Body of pancreas (tissue), 4 donors: ENCODE measurements around the gene OPRPN. TPM values are rescaled to one million over a fixed set of nuclear protein-coding genes. Genes with fewer than 3 reads are reported as not detected.

Experiments
- ATAC-seq: fragments of 150-250 bp; one replicate; pipeline ENCODE4 v1.9.1; 2016
- DNase-seq, 4 donors: peaks; one replicate each; pipeline ENCODE4 v3.0.0-alpha.2; 2019
- H3K27ac ChIP-seq, 4 donors: fragments of 200-600 bp; sonication (generic); 1 replicate in 3 of 4; 2 replicates in 1 of 4; pipeline versions ENCODE4 v1.5.1 to v1.6.1; 2016 to 2019; ENCODE audit warnings: mild to moderate bottlenecking in 1 of 4, mixed read lengths in 1 of 4, moderate library complexity in 1 of 4
- H3K27me3 ChIP-seq, 2 donors: fragments of 200-600 bp; sonication (generic); one replicate each; pipeline ENCODE4 v1.6.0; 2016; ENCODE audit warnings: mild to moderate bottlenecking in 1 of 2
- H3K36me3 ChIP-seq, 2 donors: fragments of 200-600 bp; sonication (generic); replicated peaks in 1 of 2; 2 replicates each; pipeline ENCODE4 v1.5.1; 2016; ENCODE audit warnings: low read depth in 2 of 2; ENCODE audit not compliant: insufficient read depth in 1 of 2
- H3K4me1 ChIP-seq: fragments of 200-600 bp; sonication (generic); one replicate; pipeline ENCODE4 v1.6.0; 2016
- H3K4me3 ChIP-seq, 2 donors: fragments of 200-600 bp; sonication (generic); 1 replicate in 1 of 2; 2 replicates in 1 of 2; pipeline ENCODE4 v1.5.1; 2016 to 2019
- H3K9me3 ChIP-seq, 3 donors: fragments of 200-600 bp; sonication (generic); 1 replicate in 2 of 3; 2 replicates in 1 of 3; pipeline ENCODE4 v1.5.1; 2016
- CTCF ChIP-seq, 7 experiments: fragments of 450-650 bp in 4 of 7; fragments of 200-600 bp in 3 of 7; sonication (generic) in 3 of 7; IDR thresholded peaks; one replicate each; pipeline ENCODE4 v1.5.1; 2016 to 2019; ENCODE audit warnings: antibody characterized with exemption in 7 of 7
- POLR2A ChIP-seq, 3 donors: fragments of 450-650 bp; IDR thresholded peaks; one replicate each; pipeline ENCODE4 v1.6.1; 2016; ENCODE audit warnings: antibody characterized with exemption in 3 of 3, mild to moderate bottlenecking in 2 of 3
- WGBS, 2 donors: methylation state at CpG; one replicate each; pipeline ENCODE4 v1.1.5; 2017; 5-methylcytosine and 5-hydroxymethylcytosine counted together
- intact Hi-C: fragments of 100-400 bp; cut with DNase I; formaldehyde crosslinking; loops from one replicate; pipeline ENCODE4 v1.15.1; 2023
- total RNA-seq, 2 donors: library from RNA; depleted of rRNA; stranded (reverse); fragments of >200 nt; gene quantifications; one replicate each; pipeline ENCODE4 v1.1.0, GENCODE V29; 2016

OPRPN gene
- total RNA-seq, 2 donors from 2014 or later: 2.1 TPM; not detected in 1

GRCh38 chr4:70405765-70406164 is 8.0 kb downstream of the OPRPN start:
- H3K27me3 ChIP-seq: no peaks in the 10 kb centered on the region
- TF ChIP-seq POLR2A (IDR thresholded peaks at IDR 0.05): no peak
- no peak for TF ChIP-seq CTCF (IDR thresholded peaks at IDR 0.05)
- no peak overlapping the region for H3K4me3 ChIP-seq
- ATAC-seq (no peak), DNase-seq (no peak)
- H3K27ac ChIP-seq: no peak overlapping the region
- intact Hi-C loops: no loop called here
- no peaks in the 10 kb centered on the region for H3K36me3 ChIP-seq
- 42 to 47% methylated on average over 6 of the region's 6 CpGs for WGBS, 2 donors
- no peaks in the 10 kb centered on the region for H3K9me3 ChIP-seq
- no peaks in the 10 kb centered on the region for H3K4me1 ChIP-seq

DNA sequence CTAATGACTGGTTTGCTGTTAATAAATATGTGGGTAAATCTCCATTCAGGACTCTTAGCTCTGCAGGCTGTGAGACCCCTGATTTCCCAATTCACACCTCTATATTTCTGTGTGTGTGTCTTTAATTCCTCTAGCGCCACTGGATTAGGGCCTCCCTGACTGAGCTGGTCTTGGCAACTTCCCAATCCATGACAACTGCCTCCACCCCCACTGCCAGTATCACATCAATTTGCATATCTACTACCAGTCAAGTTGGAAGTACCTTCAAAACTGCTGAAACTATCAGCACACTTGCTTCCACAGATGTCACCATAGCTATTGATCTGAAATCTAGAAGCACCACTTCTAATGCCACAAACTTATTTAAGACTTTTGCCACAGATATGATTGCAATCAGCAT is 27.6 kb downstream of the OPRPN start:
- DNase-seq (no peak), ATAC-seq (no peak)
- Histone ChIP-seq H3K27me3 (no peaks in the 10 kb centered on the region), H3K9me3 (no peaks in the 10 kb centered on the region), H3K36me3 (no peaks in the 10 kb centered on the region), H3K4me3 (no peak overlapping the region), H3K27ac (no peak overlapping the region), H3K4me1 (no peaks in the 10 kb centered on the region)
- 73 to 85% methylated on average over 1 of the region's 1 CpG for WGBS, 2 donors
- no peak for TF ChIP-seq CTCF (IDR thresholded peaks at IDR 0.05)
- no peak for TF ChIP-seq POLR2A (IDR thresholded peaks at IDR 0.05)
- intact Hi-C loops: no loop called here

- no peak for ATAC-seq
- no peaks in the 10 kb centered on the region for H3K27me3 ChIP-seq
- intact Hi-C loops: no loop called here
- no peaks in the 10 kb centered on the region for H3K36me3 ChIP-seq
- no peak overlapping the region for H3K27ac ChIP-seq
- H3K9me3 ChIP-seq: no peaks in the 10 kb centered on the region
- H3K4me1 ChIP-seq: no peaks in the 10 kb centered on the region
- no peak overlapping the region for H3K4me3 ChIP-seq
- TF ChIP-seq CTCF (IDR thresholded peaks at IDR 0.05): no peak
- TF ChIP-seq POLR2A (IDR thresholded peaks at IDR 0.05): no peak
- no peak for DNase-seq
These were observed 29.0 kb downstream of the OPRPN start for GRCh38 chr4:70426789-70427188.

- 45 to 64% methylated on average over 6 to 7 of the region's 7 CpGs for WGBS, 2 donors
- no peak overlapping the region for H3K27ac ChIP-seq
- TF ChIP-seq POLR2A (IDR thresholded peaks at IDR 0.05) (no peak), CTCF (IDR thresholded peaks at IDR 0.05) (no peak)
- H3K4me3 ChIP-seq: no peak overlapping the region
- no peaks in the 10 kb centered on the region for H3K4me1 ChIP-seq
- no peak for ATAC-seq
- intact Hi-C loops: no loop called here
- no peaks in the 10 kb centered on the region for H3K27me3 ChIP-seq
- DNase-seq: no peak
- H3K36me3 ChIP-seq: no peaks in the 10 kb centered on the region
- no peaks in the 10 kb centered on the region for H3K9me3 ChIP-seq
These were observed 39.5 kb downstream of the OPRPN start for GRCh38 chr4:70437197-70437596.

DNA sequence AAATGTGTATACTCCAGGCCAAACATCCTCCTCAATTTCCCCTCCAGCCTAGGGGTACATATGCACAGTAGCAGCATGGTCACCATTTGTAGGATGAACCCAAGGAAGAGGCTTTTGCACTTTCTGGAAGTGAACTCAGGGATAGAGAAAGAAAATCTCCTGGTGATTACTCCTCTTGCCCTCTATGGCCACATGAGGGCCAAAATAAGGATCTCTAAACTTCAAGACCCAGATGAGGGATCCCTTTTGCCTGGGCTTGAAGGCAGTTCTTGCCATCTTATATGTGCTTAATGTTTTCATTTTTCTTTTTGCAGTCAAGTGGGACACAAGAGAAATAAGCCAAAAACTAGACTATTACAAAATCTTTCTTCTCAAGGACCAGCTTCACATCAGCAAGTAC is 44.7 kb downstream of the OPRPN start:
- no peaks in the 10 kb centered on the region for H3K4me1 ChIP-seq
- DNase-seq: no peak

More for the DNA sequence above, 44.7 kb downstream of the OPRPN start:
- intact Hi-C loops: no loop called here
- no peak for ATAC-seq
- TF ChIP-seq POLR2A (IDR thresholded peaks at IDR 0.05) (no peak), CTCF (IDR thresholded peaks at IDR 0.05) (no peak)
- H3K27ac ChIP-seq: no peak overlapping the region
- no peak overlapping the region for H3K4me3 ChIP-seq
- H3K36me3 ChIP-seq: no peaks in the 10 kb centered on the region
- no peaks in the 10 kb centered on the region for H3K27me3 ChIP-seq
- H3K9me3 ChIP-seq: no peaks in the 10 kb centered on the region
